H9 (cell line): Measurements from ENCODE around the gene ENDOV. TPM values are rescaled to one million over a fixed set of nuclear protein-coding genes. Genes with fewer than 3 reads are reported as not detected.

Experiments used
- DNase-seq: peaks from one replicate; pipeline ENCODE4 v3.0.0-alpha.2; 2017
- H2AFZ ChIP-seq: one replicate; pipeline ENCODE4 v1.6.1; 2013; ENCODE audit warnings: mild to moderate bottlenecking, low read length, control low read depth, moderate library complexity
- H2AK5ac ChIP-seq: 2 replicates; pipeline ENCODE4 v1.6.1; 2013; ENCODE audit warnings: low read length, control low read depth, mixed read lengths; ENCODE audit not compliant: insufficient read length
- H2BK120ac ChIP-seq: one replicate; pipeline ENCODE4 v1.6.1; 2013; ENCODE audit warnings: low read depth, mild to moderate bottlenecking, low read length, control low read depth, inconsistent platforms; ENCODE audit not compliant: poor library complexity, severe bottlenecking
- H2BK12ac ChIP-seq: 2 replicates; pipeline ENCODE4 v1.6.1; 2013; ENCODE audit warnings: low read length, control low read depth, mixed read lengths, low read depth; ENCODE audit not compliant: insufficient read length
- H2BK15ac ChIP-seq: 2 replicates; pipeline ENCODE4 v1.6.1; 2013; ENCODE audit warnings: low read depth, low read length, control low read depth
- H2BK20ac ChIP-seq: one replicate; pipeline ENCODE4 v1.6.1; 2013; ENCODE audit warnings: low read depth, mild to moderate bottlenecking, low read length, control low read depth, inconsistent platforms; ENCODE audit not compliant: poor library complexity, severe bottlenecking
- H2BK5ac ChIP-seq: 2 replicates; pipeline ENCODE4 v1.6.1; 2013; ENCODE audit warnings: low read length, control low read depth, mixed read lengths; ENCODE audit not compliant: insufficient read length
- H3K14ac ChIP-seq: 2 replicates; pipeline ENCODE4 v1.6.1; 2013; ENCODE audit warnings: low read length, control low read depth; ENCODE audit not compliant: insufficient read depth
- H3K18ac ChIP-seq: 2 replicates; pipeline ENCODE4 v1.6.1; 2013; ENCODE audit warnings: low read depth, mild to moderate bottlenecking, mixed read lengths, low read length, control low read depth; ENCODE audit not compliant: insufficient read length
- H3K23ac ChIP-seq: 2 replicates; pipeline ENCODE4 v1.6.1; 2013; ENCODE audit warnings: low read length, control low read depth, mixed read lengths, low read depth; ENCODE audit not compliant: insufficient read length
- H3K23me2 ChIP-seq: 2 replicates; pipeline ENCODE4 v1.6.1; 2013; ENCODE audit warnings: low read depth, mild to moderate bottlenecking, mixed read lengths, low read length, control low read depth; ENCODE audit not compliant: insufficient read length, poor library complexity, severe bottlenecking
- H3K27ac ChIP-seq: 2 replicates; pipeline ENCODE4 v1.5.1; 2013; ENCODE audit warnings: low read length, control low read depth, mixed read lengths, low read depth; ENCODE audit not compliant: insufficient read length
- H3K27me3 ChIP-seq: 2 replicates; pipeline ENCODE4 v1.6.1; 2013; ENCODE audit warnings: low read length, control low read depth, inconsistent platforms; ENCODE audit not compliant: insufficient read depth
- H3K4ac ChIP-seq: 2 replicates; pipeline ENCODE4 v1.6.1; 2013; ENCODE audit warnings: low read depth, mild to moderate bottlenecking, control low read depth, inconsistent platforms, low read length, moderate library complexity
- H3K4me1 ChIP-seq: 2 replicates; pipeline ENCODE4 v1.6.1; 2013; ENCODE audit warnings: low read length, control low read depth, inconsistent platforms; ENCODE audit not compliant: insufficient read depth
- H3K4me2 ChIP-seq: 2 replicates; pipeline ENCODE4 v1.6.1; 2013; ENCODE audit warnings: low read length, control low read depth, mixed read lengths; ENCODE audit not compliant: insufficient read length, insufficient read depth
- H3K56ac ChIP-seq: 2 replicates; pipeline ENCODE4 v1.6.1; 2013; ENCODE audit warnings: low read depth, mild to moderate bottlenecking, mixed read lengths, low read length, control low read depth; ENCODE audit not compliant: insufficient read length
- H3K79me1 ChIP-seq: 2 replicates; pipeline ENCODE4 v1.6.1; 2013; ENCODE audit warnings: low read depth, mild to moderate bottlenecking, moderate library complexity, low read length, control low read depth, inconsistent platforms; ENCODE audit not compliant: insufficient read depth, poor library complexity, severe bottlenecking
- H3K79me2 ChIP-seq: 2 replicates; pipeline ENCODE4 v1.6.1; 2013; ENCODE audit warnings: low read length, control low read depth, inconsistent platforms; ENCODE audit not compliant: insufficient read depth
- H3K9ac ChIP-seq: 2 replicates; pipeline ENCODE4 v1.6.1; 2013; ENCODE audit warnings: low read length, control low read depth, mixed read lengths; ENCODE audit not compliant: insufficient read length; ENCODE audit errors: extremely low read depth
- H3K9me3 ChIP-seq: one replicate; pipeline ENCODE4 v1.6.1; 2013; ENCODE audit warnings: low read depth, low read length, inconsistent platforms; ENCODE audit not compliant: control insufficient read depth
- H3T11ph ChIP-seq: one replicate; pipeline ENCODE4 v1.6.1; 2013; ENCODE audit warnings: mild to moderate bottlenecking, low read length, control low read depth, inconsistent platforms
- H4K20me1 ChIP-seq: one replicate; pipeline ENCODE4 v1.6.1; 2013; ENCODE audit not compliant: control insufficient read depth, insufficient read length, insufficient read depth
- H4K5ac ChIP-seq: 2 replicates; pipeline ENCODE4 v1.6.1; 2013; ENCODE audit warnings: low read depth, mild to moderate bottlenecking, mixed read lengths, low read length, control low read depth; ENCODE audit not compliant: insufficient read length
- H4K8ac ChIP-seq: replicated peaks from 2 replicates; pipeline ENCODE4 v1.6.1; 2013; ENCODE audit warnings: low read length, control low read depth, mixed read lengths, low read depth; ENCODE audit not compliant: insufficient read length
- H4K91ac ChIP-seq: 2 replicates; pipeline ENCODE4 v1.6.1; 2013; ENCODE audit warnings: low read depth, mild to moderate bottlenecking, moderate library complexity, mixed read lengths, low read length, control low read depth; ENCODE audit not compliant: insufficient read length
- H3K27ac Mint-ChIP-seq, 3 experiments: 2 replicates in 2 of 3; 3 replicates in 1 of 3; pipeline ENCODE4 v1.8.0; 2020 to 2021; ENCODE audit warnings: mixed read lengths in 3 of 3, mild to moderate bottlenecking in 1 of 3, moderate library complexity in 1 of 3
- H3K27me3 Mint-ChIP-seq: 2 replicates; pipeline ENCODE4 v1.8.0; 2021; ENCODE audit warnings: low read depth, mild to moderate bottlenecking, moderate library complexity, mixed read lengths
- H3K36me3 Mint-ChIP-seq, 3 experiments: 2 replicates in 2 of 3; 3 replicates in 1 of 3; pipeline ENCODE4 v1.8.0; 2020 to 2021; ENCODE audit warnings: low read depth in 3 of 3, mixed read lengths in 3 of 3; ENCODE audit not compliant: insufficient read depth in 1 of 3
- H3K4me1 Mint-ChIP-seq, 2 experiments: 2 replicates each; pipeline ENCODE4 v1.8.0; 2020; ENCODE audit warnings: mixed read lengths in 2 of 2
- H3K4me3 Mint-ChIP-seq, 2 experiments: 2 replicates in 1 of 2; 3 replicates in 1 of 2; pipeline ENCODE4 v1.8.0; 2020 to 2021; ENCODE audit warnings: mild to moderate bottlenecking in 2 of 2, mixed read lengths in 2 of 2, moderate library complexity in 1 of 2
- H3K9me3 Mint-ChIP-seq, 2 experiments: 2 replicates in 1 of 2; 3 replicates in 1 of 2; pipeline ENCODE4 v1.8.0; 2020; ENCODE audit warnings: mild to moderate bottlenecking in 2 of 2, mixed read lengths in 2 of 2, moderate library complexity in 1 of 2
- WGBS: extraction: QIAGEN DNeasy Blood & Tissue Kit; methylation state at CpG from one replicate; pipeline ENCODE4 v1.1.7; 2013; ENCODE audit warnings: missing lambda C conversion rate, low lambda C conversion rate, mixed read lengths; ENCODE audit not compliant: insufficient read length; ENCODE audit errors: extremely low coverage; 5-methylcytosine and 5-hydroxymethylcytosine counted together
- total RNA-seq: library from RNA; stranded (reverse); gene quantifications from 2 replicates; pipeline ENCODE4 v1.2.1, GENCODE V29; 2021
- TF ChIP-seq, protein P1 (sequence below): fragments of 200-600 bp; sonication (generic); conservative IDR thresholded peaks from 3 replicates; pipeline ENCODE4 v1.8.0; 2021; ENCODE audit warnings: antibody characterized with exemption, mild to moderate bottlenecking

ENDOV gene
- total RNA-seq, 1 experiment from 2014 or later = 17.1 TPM

- no peak overlapping the region for H3T11ph ChIP-seq
- H3K79me2 ChIP-seq = no peaks in the 10 kb centered on the region
- no peaks in the 10 kb centered on the region for H4K20me1 ChIP-seq
- H4K8ac ChIP-seq = no peak overlapping the region
- H3K56ac ChIP-seq = no peak overlapping the region
- H3K4ac ChIP-seq = no peak overlapping the region
- Mint-ChIP-seq H3K27ac (no peak overlapping the region), H3K4me3 (no peak overlapping the region; a peak in 1 of 5 replicates), H3K27me3 (peaks cover 86% of the 10 kb centered on the region), H3K36me3 (peaks cover 0 to 41% (median 3%) of the 10 kb centered on the region in 3 experiments; a peak in 3 of 7 replicates), H3K4me1 (peaks cover 8 to 40% of the 10 kb centered on the region in 2 experiments), H3K9me3 (no peaks in the 10 kb centered on the region)
- TF ChIP-seq, protein P1, sequence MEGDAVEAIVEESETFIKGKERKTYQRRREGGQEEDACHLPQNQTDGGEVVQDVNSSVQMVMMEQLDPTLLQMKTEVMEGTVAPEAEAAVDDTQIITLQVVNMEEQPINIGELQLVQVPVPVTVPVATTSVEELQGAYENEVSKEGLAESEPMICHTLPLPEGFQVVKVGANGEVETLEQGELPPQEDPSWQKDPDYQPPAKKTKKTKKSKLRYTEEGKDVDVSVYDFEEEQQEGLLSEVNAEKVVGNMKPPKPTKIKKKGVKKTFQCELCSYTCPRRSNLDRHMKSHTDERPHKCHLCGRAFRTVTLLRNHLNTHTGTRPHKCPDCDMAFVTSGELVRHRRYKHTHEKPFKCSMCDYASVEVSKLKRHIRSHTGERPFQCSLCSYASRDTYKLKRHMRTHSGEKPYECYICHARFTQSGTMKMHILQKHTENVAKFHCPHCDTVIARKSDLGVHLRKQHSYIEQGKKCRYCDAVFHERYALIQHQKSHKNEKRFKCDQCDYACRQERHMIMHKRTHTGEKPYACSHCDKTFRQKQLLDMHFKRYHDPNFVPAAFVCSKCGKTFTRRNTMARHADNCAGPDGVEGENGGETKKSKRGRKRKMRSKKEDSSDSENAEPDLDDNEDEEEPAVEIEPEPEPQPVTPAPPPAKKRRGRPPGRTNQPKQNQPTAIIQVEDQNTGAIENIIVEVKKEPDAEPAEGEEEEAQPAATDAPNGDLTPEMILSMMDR = no peak
- H2BK5ac ChIP-seq = no peak overlapping the region
- no peak overlapping the region for H2BK20ac ChIP-seq
- no CpG with 5 or more reads among the region's 12 CpGs for WGBS
- no peak overlapping the region for H3K18ac ChIP-seq
- H3K9me3 ChIP-seq = no peaks in the 10 kb centered on the region
- no peak overlapping the region for H3K4me2 ChIP-seq
- H2BK15ac ChIP-seq = no peak overlapping the region
- H2AFZ ChIP-seq = no peak overlapping the region
- H4K5ac ChIP-seq = no peak overlapping the region
- H3K23ac ChIP-seq = no peak overlapping the region
- H4K91ac ChIP-seq = no peak overlapping the region
- no peak overlapping the region for H2BK120ac ChIP-seq
- H2BK12ac ChIP-seq = no peak overlapping the region
- H2AK5ac ChIP-seq = no peak overlapping the region
- no peaks in the 10 kb centered on the region for H3K79me1 ChIP-seq
- H3K14ac ChIP-seq = no peak overlapping the region
- no peaks in the 10 kb centered on the region for H3K23me2 ChIP-seq
- no peaks in the 10 kb centered on the region for H3K4me1 ChIP-seq
- H3K9ac ChIP-seq = no peak overlapping the region
- H3K27ac ChIP-seq = no peak overlapping the region
- DNase-seq = no peak
- peaks cover 52% of the 10 kb centered on the region for H3K27me3 ChIP-seq
Observed at GRCh38 chr17:80472996-80473395, 58.0 kb downstream of the ENDOV start.
